ENCODE results near the gene CXCL8.
"Not testable (repeated sequence)": the region's sequence is repeated elsewhere in the genome, so short reads cannot be mapped to it uniquely, and the experiment has no call there.

CXCL8 gene

GRCh38 chr4:73740353-73740778 is at the start of gene CXCL8:
Gene CXCL8, plus strand, starts transcription at chr4:73740569. Its CDS starts 90 bp downstream, at chr4:73740659.
- DNase-seq (ENCODE audit: low read depth) = peak; percentile 75

DNA sequence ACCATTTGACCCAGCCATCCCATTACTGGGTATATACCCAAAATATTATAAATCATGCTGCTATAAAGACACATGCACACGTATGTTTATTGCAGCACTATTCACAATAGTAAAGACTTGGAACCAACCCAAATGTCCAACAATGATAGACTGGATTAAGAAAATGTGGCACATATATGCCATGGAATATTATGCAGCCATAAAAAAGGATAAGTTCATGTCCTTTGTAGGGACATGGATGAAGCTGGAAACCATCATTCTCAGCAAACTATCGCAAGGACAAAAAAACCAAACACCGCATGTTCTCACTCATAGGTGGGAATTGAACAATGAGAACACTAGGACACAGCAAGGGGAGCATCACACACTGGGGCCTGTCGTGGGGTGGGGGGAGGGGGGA is 49.2 kb upstream of the CXCL8 start:
- DNase-seq (ENCODE audit: low read depth) = not testable (repeated sequence)

- no peak for DNase-seq (ENCODE audit: low read depth)
Measured at GRCh38 chr4:73691759-73692158, 48.6 kb upstream of the CXCL8 start.

GRCh38 chr4:73692254-73692653 is 48.1 kb upstream of the CXCL8 start:
- no peak for DNase-seq (ENCODE audit: low read depth)

- DNase-seq (ENCODE audit: low read depth) = no peak
Measured at GRCh38 chr4:73692701-73693100, 47.7 kb upstream of the CXCL8 start.

GRCh38 chr4:73693811-73694210 is 46.6 kb upstream of the CXCL8 start:
- DNase-seq (ENCODE audit: low read depth) = no peak

DNA sequence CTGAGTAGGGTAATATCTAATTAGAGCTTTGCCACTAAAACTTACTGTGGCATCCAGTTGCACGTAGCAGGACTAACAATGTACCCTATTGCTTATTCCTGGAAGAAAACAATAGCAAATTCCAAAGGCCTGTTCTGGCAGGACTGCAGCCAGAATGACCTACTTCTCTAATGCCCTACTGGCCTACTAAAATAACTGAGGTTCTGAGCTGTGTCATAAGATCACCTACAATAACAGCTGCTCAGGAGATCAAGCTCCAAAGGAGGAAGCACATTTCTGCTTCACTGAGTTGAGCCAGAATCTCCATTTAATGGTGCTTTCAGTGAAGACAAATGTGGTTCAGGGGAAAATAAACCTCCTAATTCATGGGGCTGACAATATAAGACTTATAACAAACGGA is 42.2 kb upstream of the CXCL8 start:
- no peak for DNase-seq (ENCODE audit: low read depth)

- no peak for DNase-seq (ENCODE audit: low read depth)
Measured at GRCh38 chr4:73701116-73701515, 39.3 kb upstream of the CXCL8 start.

- no peak for DNase-seq (ENCODE audit: low read depth)
Measured at GRCh38 chr4:73702796-73703287, 37.5 kb upstream of the CXCL8 start.

- DNase-seq (ENCODE audit: low read depth) = no peak
Measured at GRCh38 chr4:73703320-73703719, 37.0 kb upstream of the CXCL8 start.

GRCh38 chr4:73704314-73705055 is 35.9 kb upstream of the CXCL8 start:
- DNase-seq (ENCODE audit: low read depth) = peak; percentile 97

DNA sequence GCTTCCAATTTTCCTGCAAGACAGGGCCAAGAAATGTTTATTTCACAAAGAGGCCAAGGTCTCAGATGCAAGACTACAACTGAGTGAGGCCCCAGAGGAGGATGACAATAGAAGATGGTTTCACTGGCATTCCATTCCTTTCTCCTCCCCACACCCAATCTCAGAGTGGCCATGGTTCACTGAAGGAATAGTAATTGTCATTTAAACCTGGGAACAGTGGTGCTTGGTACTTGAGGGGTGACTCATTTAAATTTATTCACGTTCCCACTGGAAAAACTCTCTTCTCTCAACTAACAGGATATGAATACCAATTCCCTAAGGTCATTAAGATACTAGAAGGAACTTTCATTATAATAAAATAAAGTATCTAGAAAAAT is 35.3 kb upstream of the CXCL8 start:
- DNase-seq (ENCODE audit: low read depth) = peak; percentile 65

DNA sequence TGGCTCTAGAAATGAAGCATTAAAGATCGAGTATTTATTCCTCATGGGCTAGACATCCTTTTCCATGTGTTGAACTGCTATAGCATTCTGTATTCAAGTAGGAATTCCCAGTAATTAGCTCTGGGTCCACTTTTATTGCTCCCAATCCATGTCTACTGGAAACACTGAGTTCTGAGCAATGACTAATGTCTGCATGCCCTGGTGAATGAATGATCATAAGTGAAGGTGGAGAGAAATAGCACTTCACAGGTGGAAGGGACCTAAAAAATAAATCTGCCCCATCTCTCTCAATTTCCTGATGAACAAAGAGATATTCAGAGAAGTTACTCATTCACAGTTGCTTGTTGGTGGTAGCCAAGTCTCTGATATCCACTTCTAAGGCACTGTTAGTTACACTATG is 34.6 kb upstream of the CXCL8 start:
- DNase-seq (ENCODE audit: low read depth) = no peak

- DNase-seq (ENCODE audit: low read depth) = no peak
Measured at GRCh38 chr4:73706811-73707210, 33.6 kb upstream of the CXCL8 start.

DNA sequence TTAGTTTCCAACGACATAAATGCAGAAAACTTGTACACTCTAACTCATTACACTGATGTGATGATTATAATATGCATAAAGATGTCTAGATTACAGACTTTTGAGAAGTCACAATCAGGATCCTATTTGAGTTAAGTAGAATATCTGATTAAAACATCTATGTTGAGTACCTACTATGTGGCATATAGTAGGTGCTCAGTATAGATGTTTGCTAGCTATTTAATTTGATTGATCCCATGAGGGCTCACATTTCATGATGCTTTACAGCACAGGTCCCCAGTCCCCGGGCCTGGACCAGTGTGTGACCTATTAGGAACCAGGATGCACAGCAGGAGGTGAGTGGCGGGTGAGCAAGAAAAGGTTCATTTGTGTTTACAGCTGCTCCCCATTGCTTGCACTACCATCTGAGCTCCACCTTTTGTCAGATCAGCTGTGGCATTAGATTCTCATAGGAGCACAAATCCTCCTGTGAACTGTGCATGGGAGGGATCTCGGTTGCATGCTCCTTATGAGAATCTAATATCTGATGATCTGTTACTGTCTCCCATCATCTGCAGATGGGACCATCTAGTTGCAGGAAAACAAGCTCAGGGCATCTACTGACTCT is 33.0 kb upstream of the CXCL8 start:
- DNase-seq (ENCODE audit: low read depth) = no peak

DNA sequence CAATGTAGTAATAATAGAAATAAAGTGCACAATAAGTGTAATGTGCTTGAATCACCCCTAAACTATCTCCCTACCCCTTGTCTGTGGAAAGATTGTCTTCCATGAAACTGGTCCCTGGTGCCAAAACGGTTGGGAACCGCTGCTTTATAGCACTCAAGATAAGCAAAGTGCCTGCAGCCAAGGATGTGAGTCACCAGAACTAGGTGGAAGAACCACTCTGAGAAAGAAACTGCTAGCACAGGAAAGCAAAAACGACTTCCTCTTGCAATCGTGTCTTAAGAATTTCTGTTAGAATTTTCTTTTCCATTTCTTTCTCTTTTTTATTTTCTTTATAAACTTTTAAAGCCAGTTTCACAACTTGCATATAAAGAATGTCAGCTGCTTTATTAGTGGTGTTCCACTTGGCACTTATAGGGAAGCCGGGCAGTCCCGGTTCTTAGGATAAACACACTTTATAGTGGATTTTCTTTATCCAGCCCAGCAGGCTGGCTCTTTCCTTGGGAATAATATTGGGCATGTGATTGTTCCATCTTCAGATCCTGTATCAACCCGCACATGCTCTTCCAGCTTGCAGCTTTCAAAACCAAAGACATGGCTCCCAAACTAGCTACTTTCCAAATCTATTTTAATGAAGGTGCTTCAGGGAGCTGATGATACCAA is 32.3 kb upstream of the CXCL8 start:
- peak; percentile 59 for DNase-seq (ENCODE audit: low read depth)

DNA sequence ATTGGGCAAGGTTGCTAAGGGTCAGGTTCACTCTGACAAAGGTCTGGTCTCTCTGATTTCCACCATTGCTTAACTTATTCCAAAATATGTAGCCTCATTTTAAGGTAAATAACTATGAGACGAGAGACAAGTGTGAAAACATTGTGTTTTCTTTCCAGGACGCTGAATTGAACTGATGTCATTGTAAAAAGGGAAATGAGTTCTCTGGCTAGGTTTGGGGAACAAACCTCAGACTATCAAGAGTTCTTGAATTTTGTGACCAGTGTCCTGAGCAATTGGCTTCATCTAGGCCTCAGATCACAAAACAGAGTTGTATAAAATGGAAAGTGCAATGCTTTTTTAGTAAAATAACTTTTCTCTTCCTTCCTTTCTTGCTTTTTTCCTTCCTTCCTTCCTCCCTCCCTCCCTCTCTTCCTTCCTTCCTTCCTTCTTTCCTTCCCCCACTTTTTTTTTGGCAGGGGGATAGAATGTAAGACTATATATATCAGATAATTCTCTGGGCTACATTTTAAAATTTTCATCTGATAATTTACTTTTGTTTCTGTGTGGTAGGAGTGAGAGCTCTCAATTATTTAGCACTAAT is 30.8 kb upstream of the CXCL8 start:
- no peak for DNase-seq (ENCODE audit: low read depth)

DNA sequence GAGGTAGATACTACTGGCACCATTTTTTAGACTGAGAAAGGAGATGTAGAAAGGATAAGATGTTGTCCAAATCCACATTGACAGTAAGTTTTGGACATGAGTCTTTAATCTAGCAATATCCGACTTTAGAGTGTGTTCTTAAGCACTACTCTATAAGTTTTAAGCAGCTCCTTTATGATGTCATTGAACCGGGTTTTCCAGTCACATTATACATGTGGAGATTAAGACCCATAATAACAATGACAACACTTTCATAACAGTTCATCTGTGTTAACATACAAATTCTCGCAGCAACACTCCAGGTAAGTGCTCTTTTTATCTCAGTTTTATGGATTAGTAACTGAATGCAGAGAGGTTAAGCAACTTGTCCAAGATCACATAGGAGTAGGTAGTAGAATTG is 30.3 kb upstream of the CXCL8 start:
- no peak for DNase-seq (ENCODE audit: low read depth)

DNA sequence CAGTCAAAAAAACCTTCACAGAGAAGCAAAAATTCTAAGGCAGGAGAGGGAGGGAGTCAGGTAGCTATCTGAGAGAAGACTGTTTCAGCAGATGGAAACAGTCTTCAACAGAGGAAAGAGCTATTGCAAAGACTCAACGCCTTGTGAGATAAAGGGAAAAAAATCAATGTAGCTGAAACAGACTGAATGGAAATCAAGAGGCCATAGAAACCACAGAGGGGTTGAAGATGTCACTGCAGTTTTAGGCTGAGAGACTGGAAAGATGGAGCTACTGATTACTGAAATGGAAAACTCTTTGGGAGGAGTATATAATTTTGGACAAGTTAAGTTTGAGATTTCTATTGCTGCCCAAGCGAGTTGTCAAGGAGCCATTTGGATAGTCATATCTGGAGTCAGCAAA is 28.4 kb upstream of the CXCL8 start:
- no peak for DNase-seq (ENCODE audit: low read depth)

DNA sequence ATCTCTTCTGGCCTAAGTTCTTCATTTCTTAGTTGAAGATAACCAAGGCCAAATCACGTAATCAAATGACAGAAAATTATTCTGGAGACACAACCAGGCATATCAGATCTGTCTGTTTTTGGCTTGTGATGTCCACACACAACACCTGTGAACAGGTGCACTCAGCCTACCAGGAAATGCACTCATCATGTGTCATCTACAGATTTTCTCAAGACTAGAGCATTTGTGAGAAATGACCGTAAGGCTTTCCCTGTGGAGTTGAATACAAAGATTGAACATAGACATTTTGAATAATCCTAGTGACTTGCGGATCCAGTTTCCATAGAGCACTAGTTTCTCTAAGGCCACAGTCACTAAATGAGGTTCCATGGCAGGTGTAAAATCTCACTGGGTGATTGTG is 26.7 kb upstream of the CXCL8 start:
- DNase-seq (ENCODE audit: low read depth) = no peak

- DNase-seq (ENCODE audit: low read depth) = no peak
Measured at GRCh38 chr4:73714647-73715046, 25.7 kb upstream of the CXCL8 start.

- no peak for DNase-seq (ENCODE audit: low read depth)
Measured at GRCh38 chr4:73715659-73716058, 24.7 kb upstream of the CXCL8 start.

Data from HS-5 (cell line).